ENCODE results near the gene HGFAC. TPM values are rescaled to one million over a fixed set of nuclear protein-coding genes. Genes with fewer than 3 reads are reported as not detected.

HGFAC gene
- total RNA-seq, 1 experiment from 2014 or later: 0.37 TPM

DNA sequence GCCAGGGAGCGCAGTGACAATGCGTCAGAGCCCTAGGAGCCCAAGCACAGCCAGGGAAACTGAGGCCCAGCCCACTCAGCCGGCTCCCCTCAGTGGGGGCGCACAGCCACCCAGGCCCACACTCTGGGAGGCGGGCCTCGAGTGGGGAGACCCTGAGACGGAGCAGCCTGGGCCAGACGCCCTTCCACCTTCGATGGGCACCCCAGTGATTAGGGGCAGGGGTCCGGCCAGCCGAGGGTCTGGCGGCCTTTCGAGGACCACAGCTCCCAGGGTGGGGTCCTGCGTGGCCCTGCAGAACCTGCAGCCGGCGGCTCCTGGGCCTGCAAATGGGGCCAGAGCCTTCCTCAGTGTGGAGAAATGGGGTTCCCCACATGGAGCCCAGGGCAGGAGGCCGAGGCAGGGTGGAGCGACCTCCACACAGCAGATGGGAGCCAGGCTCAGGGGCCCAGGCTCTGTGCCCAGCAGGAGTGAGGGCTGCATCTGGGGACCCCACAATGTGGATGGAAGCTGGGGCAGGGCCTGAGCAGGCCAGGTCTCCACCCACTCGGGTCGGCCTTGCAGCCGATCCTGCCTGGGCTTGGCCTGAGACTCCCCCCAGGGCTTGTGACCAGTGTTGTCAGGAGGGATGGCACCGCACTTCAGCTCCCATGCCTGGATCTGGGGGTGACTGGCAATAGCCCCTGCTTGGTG is 5.0 kb downstream of the HGFAC start:
- no peak for DNase-seq

More for the DNA sequence above, 5.0 kb downstream of the HGFAC start:
- H3K4me1 ChIP-seq (ENCODE audit: insufficient read depth, low read length): no peaks in the 10 kb centered on the region
- no peak overlapping the region for H3K4me3 Mint-ChIP-seq
- H3K4ac ChIP-seq (ENCODE audit: low read depth, low read length): no peak overlapping the region
- no peak overlapping the region for H2BK5ac ChIP-seq (ENCODE audit: insufficient read length, low read length)
- H3K4me1 Mint-ChIP-seq: no peaks in the 10 kb centered on the region
- no peaks in the 10 kb centered on the region for H3K36me3 Mint-ChIP-seq (ENCODE audit: insufficient read depth in 1 of 3, low read depth in 3 of 3)
- H3K27ac ChIP-seq (ENCODE audit: insufficient read length, low read depth, low read length): no peak overlapping the region
- no peaks in the 10 kb centered on the region for H3K9me3 ChIP-seq (ENCODE audit: control insufficient read depth, low read depth, low read length)
- H2BK20ac ChIP-seq (ENCODE audit: low read depth, low read length, poor library complexity, severe bottlenecking): no peak overlapping the region
- H3K79me1 ChIP-seq (ENCODE audit: insufficient read depth, low read depth, low read length, poor library complexity, severe bottlenecking): no peaks in the 10 kb centered on the region
- no peak overlapping the region for H4K5ac ChIP-seq (ENCODE audit: insufficient read length, low read depth, low read length)
- no CpG with 5 or more reads among the region's 22 CpGs for WGBS (ENCODE audit: extremely low coverage, insufficient read length, low lambda C conversion rate)
- no peak overlapping the region for H2BK120ac ChIP-seq (ENCODE audit: low read depth, low read length, poor library complexity, severe bottlenecking)
- no peak overlapping the region for H2BK15ac ChIP-seq (ENCODE audit: low read depth, low read length)
- no peak overlapping the region for H3K9ac ChIP-seq (ENCODE audit: extremely low read depth, insufficient read length, low read length)
- no peak overlapping the region for H3K4me2 ChIP-seq (ENCODE audit: insufficient read depth, insufficient read length, low read length)
- H2BK12ac ChIP-seq (ENCODE audit: insufficient read length, low read depth, low read length): no peak overlapping the region
- H4K20me1 ChIP-seq (ENCODE audit: control insufficient read depth, insufficient read depth, insufficient read length): no peaks in the 10 kb centered on the region
- no peak overlapping the region for H3K27ac Mint-ChIP-seq
- no peaks in the 10 kb centered on the region for H3K79me2 ChIP-seq (ENCODE audit: insufficient read depth, low read length)
- H3K56ac ChIP-seq (ENCODE audit: insufficient read length, low read depth, low read length): no peak overlapping the region
- H3K9me3 Mint-ChIP-seq: no peaks in the 10 kb centered on the region; a peak in 1 of 5 replicates
- no peak overlapping the region for H4K8ac ChIP-seq (replicated peaks; ENCODE audit: insufficient read length, low read depth, low read length)
- H4K91ac ChIP-seq (ENCODE audit: insufficient read length, low read depth, low read length): no peak overlapping the region
- H2AK5ac ChIP-seq (ENCODE audit: insufficient read length, low read length): no peak overlapping the region
- no peaks in the 10 kb centered on the region for H3K23me2 ChIP-seq (ENCODE audit: insufficient read length, low read depth, low read length, poor library complexity, severe bottlenecking)
- no peak overlapping the region for H3K23ac ChIP-seq (ENCODE audit: insufficient read length, low read depth, low read length)
- TF ChIP-seq, protein P1, sequence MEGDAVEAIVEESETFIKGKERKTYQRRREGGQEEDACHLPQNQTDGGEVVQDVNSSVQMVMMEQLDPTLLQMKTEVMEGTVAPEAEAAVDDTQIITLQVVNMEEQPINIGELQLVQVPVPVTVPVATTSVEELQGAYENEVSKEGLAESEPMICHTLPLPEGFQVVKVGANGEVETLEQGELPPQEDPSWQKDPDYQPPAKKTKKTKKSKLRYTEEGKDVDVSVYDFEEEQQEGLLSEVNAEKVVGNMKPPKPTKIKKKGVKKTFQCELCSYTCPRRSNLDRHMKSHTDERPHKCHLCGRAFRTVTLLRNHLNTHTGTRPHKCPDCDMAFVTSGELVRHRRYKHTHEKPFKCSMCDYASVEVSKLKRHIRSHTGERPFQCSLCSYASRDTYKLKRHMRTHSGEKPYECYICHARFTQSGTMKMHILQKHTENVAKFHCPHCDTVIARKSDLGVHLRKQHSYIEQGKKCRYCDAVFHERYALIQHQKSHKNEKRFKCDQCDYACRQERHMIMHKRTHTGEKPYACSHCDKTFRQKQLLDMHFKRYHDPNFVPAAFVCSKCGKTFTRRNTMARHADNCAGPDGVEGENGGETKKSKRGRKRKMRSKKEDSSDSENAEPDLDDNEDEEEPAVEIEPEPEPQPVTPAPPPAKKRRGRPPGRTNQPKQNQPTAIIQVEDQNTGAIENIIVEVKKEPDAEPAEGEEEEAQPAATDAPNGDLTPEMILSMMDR (conservative IDR thresholded peaks at IDR 0.05): no peak
- no peaks in the 10 kb centered on the region for H3K27me3 ChIP-seq (ENCODE audit: insufficient read depth, low read length)
- H3K27me3 Mint-ChIP-seq (ENCODE audit: low read depth): peaks cover 13% of the 10 kb centered on the region
- H3T11ph ChIP-seq (ENCODE audit: low read length): no peak overlapping the region
- no peak overlapping the region for H3K14ac ChIP-seq (ENCODE audit: insufficient read depth, low read length)
- H2AFZ ChIP-seq (ENCODE audit: low read length): no peak overlapping the region
- no peak overlapping the region for H3K18ac ChIP-seq (ENCODE audit: insufficient read length, low read depth, low read length)

Data from H9 (cell line).